ENCODE results near the gene OSBP2.

- TF ChIP-seq CTCF (IDR thresholded peaks at IDR 0.05 in 8 of 11, conservative IDR thresholded peaks at IDR 0.05 in 3 of 11) (no peak), POLR2A (IDR thresholded peaks at IDR 0.05) (no peak), POLR2AphosphoS5 (IDR thresholded peaks at IDR 0.05) (no peak)
Observed at GRCh38 chr22:30717952-30718351, 23.3 kb downstream of the OSBP2 start.
